Upper lobe of left lung (tissue), 6 donors: ENCODE data around the gene FUT8. TPM values are rescaled to one million over a fixed set of nuclear protein-coding genes. Genes with fewer than 3 reads are reported as not detected.

Experiments
- ATAC-seq, 2 donors: fragments of 200-7000 bp; cut with Tn5 transposase; one replicate each; pipeline ENCODE4 v1.9.1; 2022; ENCODE audit warnings: mild to moderate bottlenecking in 2 of 2, moderate library complexity in 2 of 2; ENCODE audit not compliant: low FRiP score in 2 of 2
- DNase-seq, 2 donors: peaks; one replicate each; pipeline ENCODE4 v3.0.0-alpha.2; 2019 to 2020
- H3K27ac ChIP-seq, 4 donors: fragments of 200-600 bp; sonication (generic); one replicate each; pipeline ENCODE4 v1.5.1; 2016 to 2019
- H3K27me3 ChIP-seq, 4 donors: fragments of 200-600 bp; sonication (generic); one replicate each; pipeline ENCODE4 v1.5.1; 2017 to 2019
- H3K36me3 ChIP-seq, 4 donors: fragments of 200-600 bp; sonication (generic); one replicate each; pipeline ENCODE4 v1.5.1; 2016 to 2019
- H3K4me1 ChIP-seq, 4 donors: fragments of 200-600 bp; sonication (generic); one replicate each; pipeline ENCODE4 v1.5.1; 2018 to 2019
- H3K4me3 ChIP-seq, 4 donors: fragments of 200-600 bp; sonication (generic); one replicate each; pipeline ENCODE4 v1.5.1; 2017 to 2019; ENCODE audit warnings: mild to moderate bottlenecking in 2 of 4, moderate library complexity in 1 of 4
- H3K9me3 ChIP-seq, 4 donors: fragments of 200-600 bp; sonication (generic); one replicate each; pipeline ENCODE4 v1.5.1; 2018 to 2019
- EP300 ChIP-seq, 4 donors: sonication (generic); formaldehyde crosslinking; IDR thresholded peaks; one replicate each; pipeline ENCODE4 v1.5.1; 2017; ENCODE audit warnings: antibody characterized with exemption in 4 of 4, control low read depth in 2 of 4
- POLR2A ChIP-seq, 4 donors: fragments of 450-650 bp; IDR thresholded peaks; one replicate each; pipeline ENCODE4 v1.5.1; 2016 to 2017; ENCODE audit warnings: antibody characterized with exemption in 4 of 4, mild to moderate bottlenecking in 2 of 4
- POLR2AphosphoS5 ChIP-seq, 2 donors: sonication (generic); formaldehyde crosslinking; IDR thresholded peaks; one replicate each; pipeline ENCODE4 v1.5.1; 2017; ENCODE audit warnings: antibody characterized with exemption in 2 of 2
- WGBS, 2 donors: methylation state at CpG; one replicate each; pipeline ENCODE4 v1.1.5; 2017 to 2018; 5-methylcytosine and 5-hydroxymethylcytosine counted together
- total RNA-seq, 6 donors: library from RNA; depleted of rRNA in 4 of 6; stranded (reverse); fragments of >200 nt in 4 of 6; gene quantifications; one replicate each; pipeline versions ENCODE4 v1.1.0 to v1.2.1, GENCODE V29; 2016 to 2021
- TF ChIP-seq, protein P1 (sequence below), 6 experiments: fragments of 450-650 bp in 4 of 6; fragments of 200-600 bp in 2 of 6; sonication (generic) in 2 of 6; IDR thresholded peaks; one replicate each; pipeline ENCODE4 v1.5.1; 2016 to 2019; ENCODE audit warnings: antibody characterized with exemption in 6 of 6
- donor health status: DM: no; HTN: no; CAD: no; lungs with moderate emphysema.
- donor health status: DM: no; HTN: yes; CAD: no; lungs with severe emphysema.

Gene FUT8
- total RNA-seq, 6 donors from 2014 or later, result 17.3 to 38.8 (median 29.1) TPM

- TF ChIP-seq POLR2AphosphoS5 (IDR thresholded peaks at IDR 0.05) (no peak), POLR2A (IDR thresholded peaks at IDR 0.05) (no peak), EP300 (IDR thresholded peaks at IDR 0.05) (peak in 1 of 4 donors; percentile 72)
- Histone ChIP-seq H3K36me3 (no peaks in the 10 kb centered on the region), H3K27ac (peak overlapping the region in 2 of 4 donors; percentile 13 to 42), H3K4me3 (no peak overlapping the region), H3K27me3 (no peaks in the 10 kb centered on the region), H3K9me3 (no peaks in the 10 kb centered on the region), H3K4me1 (peaks cover 0 to 8% (median 2%) of the 10 kb centered on the region in 4 donors)
- DNase-seq (peak in 1 of 2 donors; percentile 53), ATAC-seq (no peak)
- WGBS, 2 donors, result 51 to 80% methylated on average over 3 of the region's 3 CpGs
Observed at GRCh38 chr14:65408113-65408512, 4.4 kb upstream of the FUT8 start.

DNA sequence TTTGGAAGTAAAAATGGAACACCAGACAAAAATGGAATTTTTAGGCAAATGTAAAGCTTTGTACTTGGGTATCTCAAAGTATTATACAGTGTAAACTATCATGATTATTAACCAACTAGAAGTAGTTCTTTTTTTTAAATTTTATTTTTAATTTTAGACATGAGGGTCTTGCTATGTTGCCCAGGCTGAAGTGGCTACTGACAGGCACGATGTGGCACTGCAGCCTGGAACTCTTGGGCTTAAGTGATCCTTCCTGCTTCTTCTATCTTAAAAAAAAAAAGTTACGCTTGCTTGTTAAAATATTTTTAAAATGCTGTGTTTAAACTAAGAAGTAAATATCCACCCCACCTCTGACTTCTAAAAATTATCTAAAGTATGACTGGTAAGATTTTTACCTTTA is 1.9 kb upstream of the FUT8 start:
- 82 to 93% methylated on average over 2 of the region's 2 CpGs for WGBS, 2 donors
- DNase-seq (no peak), ATAC-seq (no peak)
- no peaks in the 10 kb centered on the region for H3K9me3 ChIP-seq
- H3K36me3 ChIP-seq, result no peaks in the 10 kb centered on the region
- H3K27me3 ChIP-seq, result no peaks in the 10 kb centered on the region
- peak overlapping the region in 2 of 4 donors; percentile 95 for H3K27ac ChIP-seq
- H3K4me1 ChIP-seq, result peaks cover 11 to 24% (median 12%) of the 10 kb centered on the region in 4 donors
- H3K4me3 ChIP-seq, result no peak overlapping the region
- TF ChIP-seq, protein P1, sequence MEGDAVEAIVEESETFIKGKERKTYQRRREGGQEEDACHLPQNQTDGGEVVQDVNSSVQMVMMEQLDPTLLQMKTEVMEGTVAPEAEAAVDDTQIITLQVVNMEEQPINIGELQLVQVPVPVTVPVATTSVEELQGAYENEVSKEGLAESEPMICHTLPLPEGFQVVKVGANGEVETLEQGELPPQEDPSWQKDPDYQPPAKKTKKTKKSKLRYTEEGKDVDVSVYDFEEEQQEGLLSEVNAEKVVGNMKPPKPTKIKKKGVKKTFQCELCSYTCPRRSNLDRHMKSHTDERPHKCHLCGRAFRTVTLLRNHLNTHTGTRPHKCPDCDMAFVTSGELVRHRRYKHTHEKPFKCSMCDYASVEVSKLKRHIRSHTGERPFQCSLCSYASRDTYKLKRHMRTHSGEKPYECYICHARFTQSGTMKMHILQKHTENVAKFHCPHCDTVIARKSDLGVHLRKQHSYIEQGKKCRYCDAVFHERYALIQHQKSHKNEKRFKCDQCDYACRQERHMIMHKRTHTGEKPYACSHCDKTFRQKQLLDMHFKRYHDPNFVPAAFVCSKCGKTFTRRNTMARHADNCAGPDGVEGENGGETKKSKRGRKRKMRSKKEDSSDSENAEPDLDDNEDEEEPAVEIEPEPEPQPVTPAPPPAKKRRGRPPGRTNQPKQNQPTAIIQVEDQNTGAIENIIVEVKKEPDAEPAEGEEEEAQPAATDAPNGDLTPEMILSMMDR (IDR thresholded peaks at IDR 0.05), result no peak
- TF ChIP-seq EP300 (IDR thresholded peaks at IDR 0.05), result no peak
- no peak for TF ChIP-seq POLR2A (IDR thresholded peaks at IDR 0.05)
- TF ChIP-seq POLR2AphosphoS5 (IDR thresholded peaks at IDR 0.05), result no peak

GRCh38 chr14:65411656-65412031 is 886 bp upstream of the FUT8 start:
- ATAC-seq (peak; percentile 93 to 95), DNase-seq (peak; percentile 94 to 97)
- Histone ChIP-seq H3K27ac (peak overlapping the region; percentile 88 to 95 (median 94)), H3K9me3 (no peaks in the 10 kb centered on the region), H3K36me3 (no peaks in the 10 kb centered on the region), H3K27me3 (no peaks in the 10 kb centered on the region), H3K4me1 (peaks cover 11 to 24% (median 12%) of the 10 kb centered on the region in 4 donors), H3K4me3 (peak overlapping the region; percentile 52 to 93 (median 84))
- TF ChIP-seq, protein P1 (IDR thresholded peaks at IDR 0.05), result no peak
- no peak for TF ChIP-seq EP300 (IDR thresholded peaks at IDR 0.05)
- TF ChIP-seq POLR2A (IDR thresholded peaks at IDR 0.05), result peak in 2 of 4 donors; percentile 41 to 76
- peak; percentile 45 to 88 for TF ChIP-seq POLR2AphosphoS5 (IDR thresholded peaks at IDR 0.05)
- WGBS, 2 donors, result 0 to 1% methylated on average over 4 to 31 of the region's 31 CpGs

GRCh38 chr14:65412856-65413738 is 567 bp downstream of the FUT8 start:
- H3K4me3 ChIP-seq, result peak overlapping the region; percentile 52 to 93 (median 84)
- 0% methylated on average over 12 to 71 of the region's 87 CpGs for WGBS, 2 donors
- DNase-seq (peak in 1 of 2 donors; percentile 67), ATAC-seq (peak; percentile 80)
- no peaks in the 10 kb centered on the region for H3K36me3 ChIP-seq
- peaks cover 11 to 24% (median 12%) of the 10 kb centered on the region in 4 donors for H3K4me1 ChIP-seq
- TF ChIP-seq POLR2AphosphoS5 (IDR thresholded peaks at IDR 0.05) (peak in 1 of 2 donors; percentile 9), POLR2A (IDR thresholded peaks at IDR 0.05) (no peak), EP300 (IDR thresholded peaks at IDR 0.05) (no peak)
- TF ChIP-seq, protein P1 (IDR thresholded peaks at IDR 0.05), result peak in 1 of 6 experiments; percentile 10
- H3K27me3 ChIP-seq, result no peaks in the 10 kb centered on the region
- no peaks in the 10 kb centered on the region for H3K9me3 ChIP-seq
- H3K27ac ChIP-seq, result peak overlapping the region; percentile 88 to 95 (median 94)

- DNase-seq (no peak), ATAC-seq (no peak)
- peaks cover 11 to 24% (median 12%) of the 10 kb centered on the region in 4 donors for H3K4me1 ChIP-seq
- peak overlapping the region in 3 of 4 donors; percentile 94 to 95 (median 95) for H3K27ac ChIP-seq
- WGBS, 2 donors, result 16 to 25% methylated on average over 6 of the region's 6 CpGs
- no peaks in the 10 kb centered on the region for H3K27me3 ChIP-seq
- no peaks in the 10 kb centered on the region for H3K36me3 ChIP-seq
- peak overlapping the region; percentile 52 to 93 (median 84) for H3K4me3 ChIP-seq
- H3K9me3 ChIP-seq, result no peaks in the 10 kb centered on the region
- TF ChIP-seq POLR2A (IDR thresholded peaks at IDR 0.05) (no peak), EP300 (IDR thresholded peaks at IDR 0.05) (no peak), POLR2AphosphoS5 (IDR thresholded peaks at IDR 0.05) (no peak)
- TF ChIP-seq, protein P1 (IDR thresholded peaks at IDR 0.05), result no peak
Observed at GRCh38 chr14:65413739-65414045, 1.2 kb downstream of the FUT8 start.
